GM19467 (cell line): Measurements from ENCODE around the gene IFITM10.
"Not testable (repeated sequence)": the region's sequence is repeated elsewhere in the genome, so short reads cannot be mapped to it uniquely, and the experiment has no call there.

Experiments used
- ATAC-seq: cut with Tn5 transposase; IDR thresholded peaks from one replicate; pipeline ENCODE4 v1.9.1; 2021; ENCODE audit warnings: mild to moderate bottlenecking, moderate library complexity; ENCODE audit not compliant: unreplicated experiment

IFITM10 gene

DNA sequence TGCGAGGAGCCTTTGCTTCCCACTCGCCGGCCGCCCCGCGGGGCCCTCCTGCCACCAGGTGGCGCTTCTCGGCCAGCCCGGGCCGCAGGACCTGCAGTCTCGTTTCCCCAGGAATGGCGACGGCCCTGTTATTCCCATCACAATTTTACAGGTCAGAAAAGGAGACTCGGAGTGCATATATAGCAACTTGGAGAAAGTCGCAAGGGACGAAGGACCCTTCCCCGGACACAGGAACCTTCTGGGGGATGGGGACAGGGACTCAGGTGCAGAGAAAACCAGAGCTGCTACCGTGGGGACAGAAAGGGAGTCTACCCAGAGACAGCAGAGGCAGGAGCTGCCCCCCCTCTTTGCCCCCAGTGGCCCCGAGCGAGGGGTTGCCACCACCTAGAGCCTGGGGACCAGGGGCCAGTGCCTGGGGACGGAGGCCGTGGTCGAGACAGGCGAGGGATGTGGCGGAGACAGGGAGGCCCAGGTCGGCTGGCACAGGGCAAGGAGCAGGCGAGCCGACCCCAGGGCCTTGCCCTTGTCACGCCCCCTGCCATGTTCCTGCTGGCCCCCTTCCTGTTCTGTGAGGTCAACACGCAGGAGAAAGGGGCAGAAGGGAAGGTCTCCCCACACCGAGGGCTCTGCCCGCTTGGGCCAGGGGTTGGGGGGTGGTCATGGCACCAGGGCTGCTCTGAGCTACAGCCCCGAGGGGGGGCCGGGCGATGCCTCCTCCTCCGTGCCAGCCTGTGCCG lies 56.9 kb downstream of the IFITM10 start:
- no peak for ATAC-seq

DNA sequence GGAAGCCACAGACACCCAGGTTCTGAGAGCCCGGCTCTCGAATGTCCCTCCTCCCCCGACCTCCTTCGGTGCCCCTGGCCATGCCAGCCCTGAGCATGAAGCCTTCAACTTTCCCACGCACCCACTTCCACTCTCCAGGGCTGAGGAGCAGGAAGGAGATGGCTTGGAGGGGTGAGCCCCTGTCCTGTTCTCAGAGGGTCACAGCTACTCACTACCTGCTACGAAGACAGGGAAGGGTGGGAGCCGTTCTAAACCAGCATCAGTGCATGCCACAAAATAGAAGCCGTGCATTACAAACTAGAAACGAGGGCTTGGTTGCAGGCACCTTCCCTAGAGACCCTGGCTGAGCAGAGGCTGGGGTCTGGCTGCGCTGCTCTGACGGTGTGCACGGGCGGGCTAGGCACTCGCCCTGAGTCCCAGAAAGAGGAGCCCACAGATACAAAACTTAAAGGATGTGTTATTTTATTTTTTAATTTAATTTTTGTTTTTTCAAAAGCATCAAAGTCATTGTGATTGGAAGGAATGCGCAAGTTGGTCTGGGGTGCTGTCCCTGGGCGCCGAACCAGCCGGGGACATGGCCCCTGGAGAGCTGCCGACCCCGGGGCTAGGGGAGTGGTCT lies 57.6 kb downstream of the IFITM10 start:
- ATAC-seq: no peak

DNA sequence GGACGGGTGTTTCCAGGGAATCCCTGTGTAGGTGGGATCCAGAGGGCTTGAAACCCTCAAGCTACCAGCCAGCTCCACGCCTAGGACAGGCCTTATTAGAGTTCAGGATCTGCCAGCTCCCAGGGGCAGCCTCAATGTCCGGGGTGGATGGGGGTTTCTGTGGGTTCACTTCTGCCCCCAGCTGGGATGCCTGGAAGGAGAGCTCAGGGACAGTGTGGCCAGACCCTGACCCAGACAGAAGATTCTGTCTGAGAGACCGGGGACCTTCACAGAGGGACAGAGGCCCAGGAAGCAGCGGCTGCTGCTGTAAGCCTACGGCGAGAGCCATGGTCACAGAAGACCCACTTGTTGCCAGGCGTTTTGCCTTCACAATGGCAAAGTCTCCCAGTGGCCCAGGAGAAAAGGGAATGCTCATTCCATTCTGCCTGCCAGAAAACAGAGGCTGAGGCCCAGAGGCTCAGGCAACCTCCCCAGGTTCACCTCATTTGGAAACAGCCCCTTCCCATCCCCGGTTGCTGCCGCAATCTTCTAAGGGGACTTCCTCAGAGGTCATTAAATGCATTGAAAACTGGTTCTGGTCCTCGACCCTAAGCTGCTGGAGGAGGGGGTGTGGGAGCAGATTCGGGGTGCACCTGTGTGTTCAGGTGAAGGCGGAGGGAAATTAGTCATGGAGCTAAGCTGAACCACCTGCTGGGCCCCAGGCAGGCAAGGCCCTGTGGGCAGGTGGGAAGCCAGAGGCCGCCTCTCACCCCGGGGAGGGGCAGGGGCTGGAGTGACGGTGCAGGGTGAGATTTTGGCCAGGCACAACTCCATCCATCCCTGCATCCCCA lies 58.3 kb downstream of the IFITM10 start:
- ATAC-seq: no peak

DNA sequence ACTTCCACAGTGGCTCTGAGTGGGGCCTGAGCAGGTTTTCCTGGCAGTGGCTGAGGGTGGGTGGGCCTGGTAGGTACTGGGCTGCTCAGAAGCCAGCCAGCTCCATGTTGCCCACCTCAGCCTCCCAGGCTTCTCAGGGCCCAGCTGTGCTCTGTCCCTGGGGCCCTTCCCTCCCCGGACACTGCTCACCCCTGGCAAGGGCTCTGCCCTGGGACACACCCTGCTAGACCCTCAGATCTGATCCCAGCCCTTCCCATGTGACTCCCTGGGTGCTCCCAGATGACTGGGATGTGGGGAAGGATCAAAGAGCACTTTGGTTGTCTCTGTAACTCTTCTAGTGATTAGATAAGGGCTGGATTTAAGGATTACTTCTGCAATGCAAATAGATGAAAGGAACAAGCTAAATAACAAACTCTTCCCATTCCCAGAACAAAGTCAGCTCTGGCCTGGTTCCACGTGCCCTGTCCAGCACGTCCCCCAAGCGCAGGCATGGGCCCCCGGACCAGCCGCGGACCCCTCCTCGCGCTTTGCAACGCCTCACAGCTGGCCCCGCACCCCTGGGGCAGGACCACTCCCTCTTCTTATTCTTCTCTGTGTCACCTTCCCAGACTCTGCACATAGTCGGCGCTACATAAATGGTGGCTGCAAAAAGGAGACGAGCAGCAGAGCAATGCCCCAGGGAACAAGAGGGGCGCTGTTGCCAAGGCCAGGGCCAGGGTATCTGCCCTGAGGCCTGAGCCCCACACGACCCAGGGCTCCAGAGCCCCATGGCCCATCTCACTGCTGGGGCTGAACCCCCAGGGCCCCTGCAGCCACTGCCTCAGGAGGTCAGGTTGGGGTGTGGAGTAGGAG lies 59.1 kb downstream of the IFITM10 start:
- no peak for ATAC-seq

DNA sequence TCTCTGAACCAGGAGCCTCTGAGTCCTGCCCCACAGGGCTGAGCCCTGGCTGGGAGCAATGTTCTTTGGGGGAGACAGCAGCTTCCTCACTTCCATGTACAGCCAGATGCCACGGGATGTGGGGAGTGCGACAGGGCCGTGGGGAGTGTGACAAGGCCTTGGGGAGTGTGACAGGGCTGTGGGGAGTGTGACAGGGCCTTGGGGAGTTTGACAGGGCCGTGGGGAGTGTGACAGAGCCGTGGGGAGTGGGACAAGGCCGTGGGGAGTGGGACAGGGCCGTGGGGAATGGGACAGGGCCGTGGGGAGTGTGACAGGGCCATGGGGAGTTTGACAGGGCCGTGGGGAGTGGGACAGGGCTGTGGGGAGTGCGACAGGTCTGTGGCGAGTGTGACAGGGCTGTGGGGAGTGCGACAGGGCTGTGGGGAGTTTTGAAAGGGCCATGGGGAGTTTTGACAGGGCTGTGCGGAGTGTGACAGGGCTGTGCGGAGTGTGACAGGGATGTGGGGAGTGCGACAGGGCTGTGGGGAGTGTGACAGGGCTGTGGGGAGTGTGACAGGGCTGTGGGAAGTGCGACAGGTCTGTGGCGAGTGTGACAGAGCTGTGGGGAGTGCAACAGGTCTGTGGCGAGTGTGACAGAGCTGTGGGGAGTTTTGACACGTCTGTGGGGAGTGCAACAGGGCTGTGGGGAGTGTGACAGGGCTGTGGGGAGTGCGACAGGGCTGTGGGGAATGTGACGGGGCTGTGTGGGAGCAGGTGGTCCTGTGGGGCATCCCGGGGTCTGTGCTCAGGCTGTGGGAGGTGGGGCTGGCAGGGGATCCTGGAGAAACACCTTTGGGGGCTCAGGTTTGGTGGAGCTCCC lies 60.0 kb downstream of the IFITM10 start:
- ATAC-seq: no peak

DNA sequence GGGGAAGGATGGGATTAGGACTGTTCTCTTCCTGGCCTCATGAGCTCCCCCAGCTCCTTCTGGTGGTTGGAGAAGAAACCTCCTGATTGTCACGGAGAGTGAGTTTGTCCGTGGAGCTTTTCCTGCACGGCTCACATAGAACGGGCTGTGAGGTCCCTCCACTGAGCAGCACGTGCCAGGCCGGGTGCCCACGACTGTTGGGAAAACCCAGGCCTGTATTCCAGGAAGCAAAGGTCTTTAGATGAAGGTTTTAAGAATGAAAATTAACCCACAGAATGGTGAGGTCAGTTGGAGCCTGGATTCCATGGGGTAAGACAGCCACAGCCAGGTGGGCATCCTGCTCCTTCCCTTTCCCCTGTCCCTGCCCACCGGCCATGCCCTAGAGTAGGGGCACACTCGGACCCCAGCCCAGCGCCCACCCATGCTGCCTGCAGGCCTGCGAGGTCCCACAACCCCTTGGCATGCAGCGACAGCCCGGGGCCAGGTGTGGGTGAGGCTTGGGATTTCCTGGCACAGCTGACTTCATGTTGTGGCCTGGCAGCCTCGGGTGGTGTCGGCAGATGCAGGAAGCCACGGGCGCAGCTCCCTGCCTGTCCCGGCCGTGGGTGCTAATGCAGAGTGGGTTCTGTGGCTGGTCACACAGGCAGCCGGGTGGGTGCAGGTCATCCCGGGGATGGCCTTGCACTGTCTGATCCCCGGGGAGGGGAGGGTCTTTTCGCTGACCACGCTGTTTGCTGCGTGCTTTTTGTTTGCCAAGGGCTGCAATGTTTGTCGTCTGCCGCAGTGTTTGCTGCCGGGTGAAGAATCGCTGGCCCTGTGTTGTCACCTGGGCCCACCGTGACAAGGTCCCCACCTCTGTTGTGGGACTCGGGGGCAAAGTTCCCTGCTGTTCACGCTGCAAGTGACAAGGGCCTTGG lies 60.9 kb downstream of the IFITM10 start:
- ATAC-seq: not testable (repeated sequence)

DNA sequence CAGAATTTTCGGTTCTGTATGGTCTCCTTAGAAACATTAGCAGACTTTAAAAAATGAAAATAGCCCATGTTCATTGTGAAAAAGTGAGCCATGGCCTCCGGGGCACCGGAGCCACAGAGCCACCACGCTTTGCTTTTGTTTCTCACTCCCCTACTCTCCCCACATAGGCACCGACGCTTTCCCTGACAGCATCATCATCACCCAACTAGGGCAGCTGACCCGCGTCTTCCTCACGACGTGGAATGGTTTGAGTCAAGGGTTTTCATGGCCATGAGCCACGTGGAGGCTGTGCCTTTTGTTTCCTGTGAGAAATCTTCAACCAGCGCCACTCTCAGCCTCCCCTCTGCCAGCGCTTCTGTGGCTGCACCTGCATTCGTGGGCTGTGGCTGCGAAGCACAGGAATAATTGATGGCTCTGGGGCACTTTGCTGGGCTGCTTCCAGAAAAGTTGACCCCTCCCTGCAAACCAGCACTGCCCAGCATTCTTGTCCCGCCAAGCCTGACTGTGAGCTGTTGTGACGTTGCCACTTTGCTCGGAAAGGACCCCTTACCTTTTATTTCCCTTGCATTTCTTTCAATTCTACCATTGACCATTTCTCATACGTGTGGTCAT lies 62.0 kb downstream of the IFITM10 start:
- not testable (repeated sequence) for ATAC-seq

DNA sequence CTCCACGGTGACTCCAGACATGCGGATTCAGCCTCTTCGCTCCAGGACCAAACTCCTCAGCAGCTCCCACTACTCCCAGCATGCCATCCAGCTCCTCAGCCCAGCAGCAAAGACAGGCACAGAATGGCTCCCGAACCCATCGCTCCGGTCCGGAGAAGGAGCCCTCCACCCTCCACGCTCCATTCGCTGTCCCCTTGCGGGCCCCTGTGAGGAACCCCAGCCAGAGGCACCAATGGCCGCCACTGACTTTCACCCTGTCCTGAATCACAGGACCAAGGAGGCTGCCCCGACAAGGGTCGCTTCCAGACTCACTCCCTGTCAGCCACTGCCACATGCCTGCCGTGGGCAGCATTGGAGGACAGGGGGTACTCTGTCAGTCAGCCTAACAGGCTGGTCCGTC lies 64.2 kb downstream of the IFITM10 start:
- not testable (repeated sequence) for ATAC-seq

DNA sequence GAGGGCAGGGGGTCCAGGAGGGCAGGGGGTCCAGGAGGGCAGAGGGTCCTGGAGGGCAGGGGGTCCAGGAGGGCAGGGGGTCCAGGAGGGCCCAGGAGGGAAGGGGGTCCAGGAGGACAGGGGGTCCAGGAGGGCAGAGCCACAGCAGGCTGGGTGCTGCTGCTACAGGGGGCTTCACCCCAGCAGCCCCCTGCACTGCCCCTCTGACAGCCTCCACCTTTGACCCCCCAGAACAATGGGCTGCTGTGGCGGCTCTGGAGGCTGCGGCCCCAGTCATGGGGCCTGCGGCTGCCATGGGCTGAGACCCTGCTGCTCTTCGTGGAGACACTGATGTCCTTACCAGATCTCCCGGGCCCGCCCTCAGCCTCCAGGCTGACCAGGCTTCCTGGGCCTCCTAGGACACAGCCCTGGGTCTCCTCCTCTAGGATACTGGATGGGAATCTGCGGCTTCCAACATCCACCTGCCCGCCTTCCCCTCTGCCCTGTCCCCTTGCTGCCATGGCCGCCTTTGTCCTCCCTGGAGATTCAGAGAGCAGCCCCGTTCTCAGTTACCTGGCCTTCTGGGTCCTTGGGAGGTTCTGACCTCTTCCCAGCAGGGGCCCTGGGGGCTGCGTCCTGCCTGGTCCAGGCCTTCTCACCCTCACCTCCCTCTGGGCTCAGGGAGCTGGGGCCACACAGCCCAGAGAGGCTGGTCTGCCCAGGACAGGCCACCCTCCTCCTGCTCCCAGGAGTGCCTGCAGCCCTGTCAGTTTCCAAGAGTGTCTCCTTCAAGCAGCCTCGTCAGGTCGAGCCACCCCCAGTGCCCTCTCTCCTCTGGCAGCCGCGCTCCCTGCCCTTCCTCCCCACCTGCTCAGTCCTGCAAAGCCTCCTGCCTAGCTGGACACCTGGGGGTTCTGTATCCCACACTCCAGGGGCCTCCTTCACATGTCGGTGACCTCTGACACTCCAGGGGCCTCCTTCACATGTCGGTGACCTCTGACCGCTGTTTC lies 65.2 kb downstream of the IFITM10 start:
- ATAC-seq: not testable (repeated sequence)

DNA sequence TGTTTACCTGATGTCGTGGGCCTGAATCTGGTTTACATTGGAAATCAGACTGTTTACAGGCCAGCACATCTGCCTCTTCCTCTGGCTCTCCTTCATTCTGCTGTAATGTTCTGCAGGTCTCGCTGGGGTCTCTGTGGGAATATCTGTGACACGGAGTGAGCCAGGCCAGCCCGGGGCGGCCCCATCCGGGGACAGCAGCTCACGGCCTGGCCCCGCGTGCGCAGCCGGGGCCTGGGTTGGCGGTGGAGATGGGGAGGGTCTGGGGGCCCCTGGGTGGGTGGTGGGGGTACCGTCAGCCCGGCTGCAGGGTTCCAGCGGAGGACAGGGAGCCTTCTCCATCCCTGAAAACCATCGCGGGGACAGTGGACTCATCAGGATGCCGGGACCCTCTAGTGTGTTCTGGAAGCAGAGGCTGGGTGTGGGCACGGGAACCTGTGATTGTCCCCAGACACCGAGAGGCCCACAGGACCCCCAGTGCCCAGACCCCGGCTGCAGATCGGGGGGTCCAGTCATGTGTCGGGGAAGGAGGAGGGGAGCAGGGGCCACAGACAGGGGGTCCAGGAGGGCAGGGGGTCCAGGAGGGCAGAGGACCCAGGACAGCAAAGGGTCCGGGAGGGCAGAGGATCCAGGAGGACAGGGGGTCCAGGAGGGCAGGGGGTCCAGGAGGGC lies 66.4 kb downstream of the IFITM10 start:
- ATAC-seq: not testable (repeated sequence)

DNA sequence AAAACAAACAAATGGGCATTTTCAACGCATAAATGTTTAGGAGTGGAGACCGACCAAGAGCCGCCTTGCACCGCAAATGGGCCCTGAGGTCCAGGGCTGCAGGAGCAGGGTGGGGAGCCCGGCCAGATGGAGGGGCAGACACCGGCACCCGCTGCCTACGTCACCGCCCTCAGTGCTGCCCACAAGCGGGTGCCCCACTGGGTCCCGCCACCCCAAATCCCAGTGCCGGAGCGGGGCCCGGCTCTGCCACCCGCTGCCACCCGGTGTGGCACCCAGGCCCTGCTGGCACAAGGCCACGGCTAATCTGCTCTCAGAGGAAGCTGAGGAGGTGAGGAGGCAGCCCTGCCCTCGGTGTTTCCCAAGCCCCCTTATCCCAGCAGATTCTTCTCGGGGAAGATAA lies 67.2 kb downstream of the IFITM10 start:
- not testable (repeated sequence) for ATAC-seq
